Effector CD4-positive, alpha-beta T cell (primary cell): ENCODE measurements around the gene PDGFRB.

Experiments
- DNase-seq: peaks from one replicate; pipeline ENCODE4 v3.0.0-alpha.2; 2020

Gene PDGFRB

DNA sequence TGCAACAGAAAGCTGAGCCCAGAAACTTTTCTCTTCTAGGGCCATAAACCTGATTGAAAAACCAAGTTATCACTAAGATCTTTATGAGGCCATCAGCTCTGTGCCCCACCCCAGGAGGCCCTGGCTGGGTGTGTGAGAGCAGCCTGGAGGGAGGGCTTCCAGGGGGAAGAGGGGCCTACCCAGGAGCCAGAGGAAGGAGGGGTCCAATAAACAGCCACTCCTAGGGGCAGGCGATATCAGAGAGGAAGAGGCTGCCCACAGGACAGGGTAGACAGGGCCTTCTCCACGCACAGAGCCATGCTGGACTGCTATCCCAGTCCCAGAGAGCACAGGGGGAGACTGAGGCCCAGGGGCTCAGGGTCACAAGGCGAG is 6.5 kb upstream of the PDGFRB start:
- DNase-seq, result no peak

DNA sequence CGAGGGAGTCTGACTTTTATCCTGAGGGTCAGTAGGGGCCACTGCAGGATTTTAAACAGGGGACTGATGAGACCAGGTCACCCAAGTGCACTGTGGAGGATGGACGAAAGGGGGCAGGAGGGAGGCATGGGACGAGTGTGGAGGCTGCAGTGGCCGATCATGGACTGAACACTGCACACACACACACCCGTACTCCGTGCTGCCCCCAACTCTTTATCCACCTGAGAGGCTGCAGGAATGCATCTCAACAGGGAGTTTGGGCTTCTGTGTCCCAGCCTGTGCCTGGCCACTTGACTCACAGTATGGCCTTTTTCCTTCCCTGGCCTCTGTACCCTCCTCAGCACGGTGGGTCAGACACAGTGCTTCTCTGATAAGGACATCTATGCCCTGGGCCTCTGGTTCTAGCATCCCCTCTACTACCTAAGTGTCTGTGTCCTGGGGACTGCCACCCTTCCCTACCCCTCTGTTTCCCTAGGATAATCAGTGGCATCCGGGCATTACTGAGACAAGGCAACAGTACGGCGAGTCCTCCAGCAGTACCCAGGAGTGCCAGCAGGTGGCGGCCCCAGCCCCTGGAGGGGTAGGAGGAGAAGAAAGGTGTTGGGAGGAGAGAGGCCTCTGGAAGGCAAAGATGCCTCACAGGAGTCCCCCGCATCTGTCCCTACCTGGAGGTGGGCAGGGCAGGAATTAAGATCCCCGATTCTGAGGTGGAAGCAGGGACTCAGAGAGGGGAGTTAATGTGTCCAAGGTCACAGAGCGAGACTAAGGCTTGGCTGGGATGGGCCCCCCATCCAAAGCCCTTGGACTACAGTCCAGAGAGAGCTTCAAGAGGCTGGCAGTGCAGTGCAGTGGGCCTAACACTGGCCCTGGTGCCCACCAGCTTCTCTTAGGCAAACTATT is 5.8 kb upstream of the PDGFRB start:
- DNase-seq, result peak; percentile 49

DNA sequence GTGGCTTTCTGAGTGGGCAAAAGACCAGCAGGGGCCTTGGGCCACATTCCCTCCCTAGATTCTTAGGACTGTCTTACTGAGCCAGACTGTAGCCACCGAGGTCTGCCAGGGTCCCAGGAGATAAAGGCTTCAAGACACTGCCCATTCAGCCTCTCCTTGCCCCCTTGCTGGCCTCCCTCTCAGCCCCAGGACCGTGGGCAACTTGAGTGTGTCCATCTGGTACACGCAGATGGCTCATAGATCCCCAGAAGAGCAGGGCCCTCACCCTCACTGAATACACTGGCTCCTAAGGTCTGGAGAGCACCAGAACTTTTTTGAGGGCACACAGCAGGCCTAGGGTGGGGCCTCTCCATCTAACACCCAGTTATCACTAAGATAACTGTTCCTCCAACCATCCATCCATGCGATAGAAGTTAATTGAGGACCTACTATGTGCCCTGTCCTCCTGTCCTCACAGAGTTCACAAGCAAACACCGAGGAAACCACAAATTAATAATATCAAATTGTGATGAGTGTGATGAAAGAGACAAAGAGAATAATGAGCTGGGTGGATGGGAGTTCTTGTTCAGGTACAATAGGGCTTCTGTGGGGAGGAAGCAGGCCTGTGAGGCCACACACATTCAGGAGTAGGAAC is 4.9 kb upstream of the PDGFRB start:
- DNase-seq, result no peak

DNA sequence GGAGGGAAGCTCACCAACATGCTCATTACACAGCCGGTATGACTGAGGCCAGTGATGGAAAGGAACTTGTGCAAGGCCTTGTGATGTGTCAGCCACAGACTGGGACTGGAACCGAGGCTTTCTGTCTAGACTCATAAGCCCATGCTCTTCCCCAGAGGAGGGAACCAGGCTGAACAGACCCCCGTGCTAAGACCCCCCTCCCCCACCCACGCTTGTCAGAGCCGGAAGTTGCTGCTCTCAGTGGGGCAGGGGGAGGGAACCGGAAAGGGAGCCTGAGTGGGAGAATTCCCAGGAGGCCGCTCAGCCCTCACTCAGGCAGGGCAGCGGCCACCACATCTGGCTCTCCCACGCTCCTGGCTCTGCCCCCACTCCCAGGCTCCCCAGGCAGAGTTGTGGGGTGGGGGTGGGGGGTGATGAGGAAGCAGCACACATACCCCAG is 4.1 kb upstream of the PDGFRB start:
- no peak for DNase-seq

DNA sequence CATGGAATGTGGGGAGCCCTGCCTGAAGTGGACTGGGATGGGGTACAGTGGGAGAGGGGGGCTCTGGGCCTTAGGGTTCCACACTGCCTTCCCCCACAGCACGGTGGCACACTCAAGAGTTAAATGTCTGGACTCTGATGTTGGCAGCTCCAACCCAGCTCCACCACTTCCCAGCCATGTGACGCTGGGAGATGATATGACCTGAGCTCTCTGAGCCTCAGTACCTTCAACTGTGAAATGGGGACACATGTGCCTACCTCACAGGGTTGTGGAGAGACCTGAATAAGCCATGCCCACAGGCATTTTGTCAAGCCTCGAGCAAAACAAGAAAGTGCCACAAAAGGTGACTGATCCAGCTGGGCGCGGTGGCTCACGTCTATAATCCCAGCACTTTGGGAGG is 3.4 kb upstream of the PDGFRB start:
- DNase-seq, result no peak

DNA sequence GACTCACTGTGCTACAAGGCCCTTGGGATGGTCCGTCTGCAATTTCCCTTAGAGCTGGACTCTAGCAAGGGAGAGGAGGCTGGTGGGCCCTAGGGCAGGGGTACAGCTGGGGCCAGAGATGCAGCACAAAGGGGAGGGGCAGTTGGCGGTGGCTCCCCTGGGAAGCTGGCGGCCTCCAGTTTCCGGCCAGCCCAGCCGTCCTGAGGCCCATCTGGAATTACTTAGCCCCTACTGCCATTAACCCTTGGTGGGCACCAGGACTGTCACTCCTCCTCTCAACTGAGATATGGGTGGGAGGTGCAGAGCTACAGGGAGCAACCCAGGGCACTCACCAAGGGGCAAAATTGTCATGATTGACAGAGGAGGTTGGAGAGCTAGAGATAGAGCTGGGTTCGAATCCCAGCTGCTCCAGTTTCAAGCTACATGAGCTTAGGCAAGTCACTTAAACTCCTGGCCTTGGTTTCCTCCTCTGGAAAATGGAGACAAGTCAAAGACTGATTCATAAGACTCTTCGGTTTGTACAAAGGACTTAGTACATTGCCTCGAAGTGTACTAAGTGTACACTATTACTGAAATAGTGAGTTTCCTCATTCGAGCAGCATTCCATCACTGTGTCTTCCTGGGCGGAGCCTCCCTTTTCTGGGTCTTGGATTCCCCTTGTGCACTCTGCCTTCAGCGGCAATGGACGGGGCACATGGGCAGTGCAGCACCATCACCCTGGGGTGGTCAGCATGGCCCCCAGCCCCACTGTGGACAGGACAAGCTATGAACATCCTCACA is 2.7 kb upstream of the PDGFRB start:
- DNase-seq, result no peak

DNA sequence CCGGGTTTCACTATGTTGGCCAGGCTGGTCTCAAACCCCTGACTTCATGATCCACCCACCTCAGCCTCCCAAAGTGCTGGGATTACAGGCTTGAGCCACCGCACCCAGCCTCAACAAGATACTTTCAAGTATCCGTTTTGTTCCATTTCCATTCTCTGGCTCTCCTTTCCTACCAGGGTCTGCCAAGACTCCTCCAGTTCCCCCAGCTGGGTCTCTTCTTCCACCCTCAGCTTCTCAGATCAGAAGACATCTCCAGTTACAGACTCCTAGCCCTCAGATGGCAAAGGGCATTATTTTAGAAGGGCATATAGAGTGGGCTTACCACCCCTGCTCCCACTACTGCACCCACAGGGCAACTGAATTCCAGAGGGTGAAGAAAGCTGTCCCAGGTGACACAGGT is 1.5 kb upstream of the PDGFRB start:
- DNase-seq, result no peak

DNA sequence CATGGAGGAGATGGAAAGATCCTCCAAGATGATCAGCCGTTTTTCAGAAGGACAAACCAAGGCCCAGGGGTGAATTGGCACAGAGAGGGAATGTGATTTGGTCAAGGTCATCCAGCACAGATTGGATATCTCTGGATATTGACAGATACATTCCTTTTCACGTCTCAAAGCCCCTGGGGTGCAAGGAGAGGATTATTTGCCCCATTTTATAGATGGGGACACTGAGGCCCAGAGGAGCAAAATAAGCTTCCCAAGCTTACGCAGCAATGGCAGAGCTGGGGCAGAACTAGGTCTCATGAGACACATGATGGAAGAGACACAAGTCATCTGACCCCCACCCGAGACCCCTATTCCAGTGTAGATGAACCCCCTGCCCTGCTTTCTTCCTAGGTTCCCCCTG is 895 bp upstream of the PDGFRB start:
- DNase-seq, result no peak

DNA sequence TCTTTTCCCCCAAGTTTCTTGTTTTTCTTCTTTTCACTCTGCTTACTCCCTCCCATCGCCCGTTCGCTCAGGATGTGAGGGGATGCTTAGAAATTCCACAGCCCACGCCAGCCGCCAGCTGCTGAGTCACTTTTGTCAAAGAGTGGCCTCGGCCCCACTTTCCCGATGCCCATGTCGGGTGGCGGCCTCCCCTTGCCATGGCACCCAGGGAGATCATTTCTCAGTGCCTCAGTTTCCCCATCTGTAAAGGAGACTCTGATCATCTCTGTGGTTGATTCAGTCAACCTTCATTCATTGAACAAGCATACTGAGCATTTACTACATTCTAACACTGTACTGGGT is 353 bp upstream of the PDGFRB start:
- DNase-seq, result no peak

DNA sequence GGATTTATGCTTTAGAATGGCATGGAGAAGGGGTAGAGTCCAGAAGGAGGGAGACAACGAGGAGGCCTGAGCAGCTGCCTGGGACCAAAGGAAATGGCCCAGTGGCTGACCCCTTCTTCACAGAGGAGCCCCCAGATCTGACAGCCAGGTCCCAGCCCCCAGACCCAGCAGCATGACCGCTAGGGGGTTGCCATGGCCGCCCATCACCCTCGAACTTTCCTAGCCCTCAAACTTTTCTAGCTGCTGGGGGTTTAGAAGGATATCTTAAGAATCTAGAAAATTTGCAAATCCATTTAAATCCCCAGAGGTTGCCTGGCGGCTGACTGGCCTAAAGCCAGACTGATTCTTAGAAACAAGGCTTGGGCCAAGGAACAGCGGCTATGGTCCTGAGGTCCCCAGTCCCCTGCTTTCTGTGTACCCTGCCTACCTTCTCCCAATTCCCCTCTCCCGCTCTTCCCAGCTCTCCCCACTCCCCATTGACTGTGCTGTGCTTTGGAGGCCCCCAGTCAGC is 972 bp downstream of the PDGFRB start:
- no peak for DNase-seq

DNA sequence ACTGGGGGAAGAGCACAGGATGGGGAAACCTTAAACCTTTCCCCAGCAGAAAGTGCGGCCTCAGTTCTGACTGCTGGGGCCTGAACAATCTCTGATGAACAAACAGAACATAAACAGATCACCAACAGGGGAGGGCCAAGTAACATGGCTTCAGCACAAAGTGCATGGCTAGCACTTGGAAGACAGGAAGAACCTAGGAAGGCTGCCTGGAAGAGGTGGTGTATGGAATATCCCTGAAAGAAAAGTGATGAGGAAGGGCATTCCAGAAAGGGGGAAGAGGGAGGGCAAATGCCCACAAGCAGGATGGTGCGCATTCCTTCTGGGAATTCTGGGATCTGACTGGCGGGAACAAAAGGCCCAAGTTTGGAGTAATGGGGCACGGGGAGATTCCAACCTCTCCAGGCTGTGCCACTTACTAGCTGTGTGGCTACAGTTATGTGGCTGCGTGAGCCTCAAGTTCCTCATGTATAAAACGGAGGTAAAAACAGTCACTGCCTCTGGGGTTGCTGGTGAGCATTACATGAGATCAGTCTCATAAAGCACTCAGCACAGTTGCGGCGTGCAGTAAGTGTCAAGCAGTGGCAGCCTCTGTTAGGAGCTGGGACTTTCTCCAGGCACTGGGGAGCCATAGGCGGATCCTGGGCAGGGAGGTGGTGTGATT is 1.6 kb downstream of the PDGFRB start:
- no peak for DNase-seq

DNA sequence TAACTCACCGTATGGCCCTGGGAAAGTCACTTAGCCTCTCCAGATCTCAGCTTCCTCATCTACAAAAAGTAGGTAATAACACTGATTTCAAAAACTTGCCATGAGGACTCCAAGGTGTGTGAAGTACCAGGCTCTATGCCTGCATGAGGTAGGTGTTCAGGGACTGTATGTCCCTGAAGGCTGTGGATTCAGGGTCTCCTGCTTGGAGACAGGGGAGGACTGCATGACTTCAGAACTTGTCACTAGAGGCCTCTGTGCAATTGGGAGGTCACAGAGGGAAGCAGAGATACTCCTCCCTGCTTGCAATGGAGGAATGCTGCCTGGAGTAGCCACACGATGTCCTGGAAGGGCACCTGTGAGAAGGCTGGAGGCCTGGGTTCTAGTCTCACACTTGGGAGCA is 2.2 kb downstream of the PDGFRB start:
- DNase-seq, result no peak

DNA sequence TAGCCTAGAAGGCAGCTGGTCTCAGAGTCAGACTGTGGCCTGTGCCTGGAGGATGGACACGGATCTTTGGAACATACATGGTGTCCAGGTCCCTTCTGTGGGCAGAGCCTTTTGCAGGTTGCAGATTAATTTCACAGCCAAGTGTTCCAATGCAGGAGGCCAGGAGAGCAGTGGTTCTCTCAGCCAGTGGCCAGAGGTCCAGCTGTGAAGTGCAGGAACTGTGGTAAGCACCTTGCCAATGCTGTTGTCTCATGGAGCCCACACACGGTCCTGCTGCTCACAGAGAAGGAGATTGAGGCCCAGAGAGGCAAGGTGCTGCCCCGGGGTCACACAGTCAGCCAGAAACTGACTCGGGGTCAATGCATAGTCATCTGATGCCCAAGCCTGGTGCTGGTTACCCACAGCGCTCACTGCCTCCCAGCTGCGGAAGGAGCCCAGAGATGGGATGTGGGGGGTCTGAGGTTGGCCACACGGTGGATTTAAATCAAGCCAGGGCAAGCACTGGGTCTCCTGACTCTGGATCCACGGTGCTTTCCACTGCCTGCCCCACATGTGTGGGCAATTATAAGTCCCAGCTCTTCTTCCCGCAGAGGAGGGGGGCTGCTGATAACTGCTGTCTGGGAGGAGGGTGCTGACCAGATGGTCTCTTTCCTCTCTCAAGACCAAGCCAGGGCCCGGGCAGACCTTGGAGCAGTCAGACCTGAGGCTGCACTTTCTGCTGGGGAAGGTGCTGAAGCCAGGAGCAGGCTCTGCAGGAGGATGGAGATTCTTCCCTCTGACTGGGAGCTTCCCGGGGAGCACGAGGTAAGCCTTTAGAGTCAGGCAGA is 2.8 kb downstream of the PDGFRB start:
- no peak for DNase-seq

DNA sequence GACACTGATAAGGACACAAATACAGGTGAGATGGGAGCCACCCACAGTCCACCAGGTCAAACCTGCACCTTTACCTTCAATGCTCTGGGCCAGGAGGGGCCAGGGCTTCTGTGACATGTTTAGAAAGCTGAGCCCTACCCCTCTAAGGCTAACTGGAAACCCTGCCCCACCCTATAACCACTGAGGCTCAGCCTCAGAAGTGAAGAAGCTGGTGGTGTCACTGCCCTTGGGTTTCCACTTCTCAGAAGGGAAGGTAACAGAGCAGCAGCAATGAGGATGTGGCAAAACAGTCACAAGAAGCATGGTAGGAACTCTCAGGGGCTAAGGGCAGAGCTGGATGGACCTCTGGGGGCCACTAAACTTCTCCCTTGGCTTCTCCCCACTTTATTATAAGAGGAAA is 6.0 kb downstream of the PDGFRB start:
- DNase-seq, result no peak

DNA sequence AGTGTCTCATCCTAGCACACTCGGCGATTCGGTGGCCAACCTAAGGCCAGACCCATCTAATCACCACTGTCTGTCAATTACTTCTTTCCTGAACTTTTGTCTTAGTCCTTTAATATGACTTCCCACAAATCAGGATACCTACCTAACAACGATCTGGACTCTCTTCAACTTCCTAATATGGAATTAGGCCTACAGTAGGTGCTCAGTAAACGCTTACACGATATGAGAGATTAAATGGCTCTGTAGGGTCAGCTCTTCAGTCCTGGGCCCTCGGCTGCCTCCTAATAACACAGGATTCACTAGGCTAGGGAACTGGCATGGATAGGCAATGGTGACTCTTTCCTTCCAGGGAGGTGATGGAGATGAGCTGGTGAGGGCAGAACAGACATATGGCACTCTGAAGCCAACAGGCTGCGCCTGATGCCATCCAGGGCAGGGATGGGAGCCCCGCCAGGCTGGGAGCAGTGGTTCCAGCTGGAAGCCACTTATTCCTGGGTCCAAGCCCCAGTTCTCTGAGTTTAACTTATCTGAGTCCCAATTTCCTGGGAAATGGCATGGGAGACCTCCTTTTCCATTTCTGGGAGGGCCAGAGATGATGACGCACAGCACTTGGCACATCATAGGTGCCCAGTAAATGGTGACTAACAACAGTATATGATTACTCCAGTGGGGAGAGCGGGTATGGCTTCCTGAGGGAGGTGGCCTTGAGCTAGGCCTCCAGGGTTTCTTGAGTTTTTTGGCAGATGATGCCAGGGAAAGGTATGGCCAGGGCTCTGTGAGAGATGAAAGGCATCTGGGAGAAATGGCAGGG is 7.3 kb downstream of the PDGFRB start:
- DNase-seq, result no peak

DNA sequence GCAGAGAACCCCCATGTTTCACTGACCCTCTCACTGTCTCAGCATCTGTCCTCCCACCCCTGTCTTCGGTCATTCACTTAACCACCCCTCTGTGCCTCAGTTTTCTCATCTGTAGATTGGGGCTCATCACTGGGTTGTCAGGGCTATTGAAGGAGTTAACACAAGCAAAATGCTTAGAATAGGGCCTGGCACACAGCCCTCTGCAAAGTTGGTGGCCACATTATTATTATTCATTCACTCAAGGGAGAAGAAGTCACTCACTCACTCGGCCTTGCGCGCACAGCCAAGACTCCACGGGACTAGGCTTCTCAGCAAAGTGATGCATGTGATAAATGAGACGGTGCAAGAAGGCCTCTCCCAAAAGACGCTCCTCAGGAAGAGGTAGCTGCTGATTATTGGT is 8.0 kb downstream of the PDGFRB start:
- no peak for DNase-seq

DNA sequence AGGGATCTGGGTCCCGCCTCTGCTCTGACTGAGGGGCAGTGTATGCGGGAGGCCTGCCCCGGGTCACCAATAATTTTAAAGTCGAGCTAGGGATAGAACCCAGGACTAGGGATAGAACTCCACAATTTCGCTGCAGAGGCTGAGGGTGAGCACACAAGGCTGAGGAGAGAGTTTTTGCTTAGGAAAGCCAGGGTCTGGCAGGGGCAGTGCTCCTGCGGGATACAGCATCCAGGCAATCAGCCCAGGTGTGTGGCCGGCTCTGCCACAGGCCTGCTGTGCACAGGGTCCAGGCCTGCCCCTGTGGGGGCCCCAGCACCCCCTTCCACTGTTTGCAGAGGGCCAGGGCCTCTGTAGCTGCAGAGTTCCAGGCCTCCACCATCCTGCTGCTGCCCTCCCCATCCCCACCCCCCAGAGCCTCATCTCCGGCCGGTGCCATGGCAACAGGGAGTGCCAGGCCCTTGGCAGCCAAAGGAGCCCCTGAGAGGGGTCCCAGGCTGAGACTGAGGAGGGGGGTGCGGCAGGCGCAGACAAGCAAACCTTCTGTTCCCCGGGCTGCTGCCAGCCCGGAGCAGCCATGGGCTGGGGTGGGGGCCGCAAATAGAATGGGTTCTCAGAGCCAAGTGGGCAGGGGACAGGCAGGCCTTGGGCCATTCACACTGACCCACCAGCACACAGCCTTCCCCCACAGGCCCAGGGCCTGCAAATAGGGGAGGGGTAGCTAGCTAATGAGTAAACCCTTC is 8.6 kb downstream of the PDGFRB start:
- no peak for DNase-seq

DNA sequence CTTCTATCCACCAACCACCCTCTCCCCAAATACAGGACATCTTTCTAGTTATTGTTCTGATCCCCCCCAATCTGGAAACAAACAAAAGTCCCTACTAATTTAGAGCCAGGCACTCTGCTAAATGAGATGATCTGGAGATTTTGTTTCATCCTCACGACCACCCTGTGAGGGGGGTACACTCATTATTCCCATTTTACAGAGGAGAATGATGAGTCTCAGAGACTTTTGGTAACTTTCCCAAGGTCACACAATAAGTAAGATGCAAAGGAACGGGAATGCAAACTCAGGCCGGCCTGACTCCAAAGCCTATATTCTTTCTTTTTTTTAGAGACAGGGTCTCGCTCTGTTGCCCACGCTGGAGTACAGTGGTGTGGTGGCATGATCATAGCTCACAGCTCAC is 9.4 kb downstream of the PDGFRB start:
- no peak for DNase-seq

DNA sequence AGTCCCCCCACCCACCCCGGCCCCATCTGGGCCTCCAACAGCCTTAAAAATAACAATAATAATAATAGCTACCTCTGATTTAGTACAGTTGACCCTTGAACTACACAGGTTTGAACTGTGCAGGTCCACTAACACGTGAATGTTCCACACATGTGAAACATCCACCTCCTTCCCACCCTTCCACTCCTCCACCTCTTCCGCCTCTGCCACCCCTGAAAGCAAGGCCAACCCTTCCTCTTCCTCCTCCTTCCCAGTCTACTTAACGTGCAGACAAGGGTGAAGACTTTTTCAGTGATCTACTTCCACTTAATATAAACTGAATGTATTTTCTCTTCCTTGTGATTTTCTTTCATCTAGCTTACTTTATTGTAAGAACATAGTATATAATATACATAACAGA is 10.8 kb downstream of the PDGFRB start:
- no peak for DNase-seq

DNA sequence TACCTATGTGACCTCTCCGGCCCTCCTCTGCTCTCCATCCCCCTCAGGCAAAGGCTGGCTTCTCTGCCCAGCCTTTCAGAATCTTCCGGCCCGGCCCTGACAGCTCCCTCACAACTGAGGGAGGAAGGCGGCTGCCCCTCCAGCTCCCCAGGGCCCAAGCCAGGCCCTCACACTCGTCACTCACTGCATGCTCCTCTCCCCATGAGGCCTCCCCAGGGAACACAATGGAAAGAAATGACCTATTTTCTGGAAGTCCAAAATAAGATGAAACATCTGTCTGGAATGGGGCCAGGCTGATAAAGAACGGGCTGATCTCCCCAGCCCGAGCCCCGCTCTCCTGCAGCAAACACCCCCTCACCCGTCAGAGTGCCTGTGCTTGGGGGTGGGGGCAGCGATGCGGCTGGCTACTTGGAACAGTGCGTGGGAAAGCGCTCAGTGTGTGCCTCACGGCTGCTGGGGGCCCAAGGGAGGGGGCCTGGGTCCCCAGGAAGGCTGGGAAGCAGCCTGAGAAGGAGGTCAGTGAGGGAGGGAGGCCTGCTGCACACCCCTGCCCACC is 11.3 kb downstream of the PDGFRB start:
- no peak for DNase-seq
